Right lung (tissue), 5 donors: ENCODE results near the gene DAB2IP. TPM values are rescaled to one million over a fixed set of nuclear protein-coding genes. Genes with fewer than 3 reads are reported as not detected.

Experiments
- DNase-seq, 2 donors: peaks; one replicate each; pipeline ENCODE4 v3.0.0-alpha.2; 2013
- polyA plus RNA-seq, 5 donors: library from polyadenylated mRNA; unstranded; fragments of 120-200 nt; gene quantifications; one replicate each; pipeline versions ENCODE4 v1.2.1 to v1.2.3, GENCODE V29; 2013; ENCODE audit warnings: inconsistent platforms in 1 of 5, low replicate concordance in 1 of 5; ENCODE audit not compliant: insufficient read length in 5 of 5, insufficient read depth in 1 of 5

Gene DAB2IP
- polyA plus RNA-seq, 5 donors: 22.9 to 34.5 (median 28.3) TPM

DNA sequence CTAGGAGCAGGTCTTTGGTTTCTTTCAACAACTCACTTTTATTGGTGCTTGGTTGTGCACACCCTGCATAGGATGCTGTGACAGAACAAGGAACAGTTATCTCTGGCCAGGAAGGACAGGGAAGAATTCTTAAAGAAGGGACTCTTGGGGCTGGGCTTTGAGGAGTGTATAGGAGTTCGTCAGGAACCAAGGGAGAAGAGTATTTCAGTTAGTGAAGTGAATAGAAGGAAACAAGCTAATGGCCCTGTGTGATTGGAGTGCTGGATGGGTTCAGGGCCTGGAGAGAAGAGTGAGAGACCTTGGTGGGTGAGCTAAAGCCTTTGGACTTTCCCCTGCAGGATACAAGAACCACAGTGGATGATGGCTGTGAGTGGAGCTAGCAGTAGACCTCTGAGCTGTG is 32.2 kb downstream of the DAB2IP start:
- DNase-seq: no peak

DNA sequence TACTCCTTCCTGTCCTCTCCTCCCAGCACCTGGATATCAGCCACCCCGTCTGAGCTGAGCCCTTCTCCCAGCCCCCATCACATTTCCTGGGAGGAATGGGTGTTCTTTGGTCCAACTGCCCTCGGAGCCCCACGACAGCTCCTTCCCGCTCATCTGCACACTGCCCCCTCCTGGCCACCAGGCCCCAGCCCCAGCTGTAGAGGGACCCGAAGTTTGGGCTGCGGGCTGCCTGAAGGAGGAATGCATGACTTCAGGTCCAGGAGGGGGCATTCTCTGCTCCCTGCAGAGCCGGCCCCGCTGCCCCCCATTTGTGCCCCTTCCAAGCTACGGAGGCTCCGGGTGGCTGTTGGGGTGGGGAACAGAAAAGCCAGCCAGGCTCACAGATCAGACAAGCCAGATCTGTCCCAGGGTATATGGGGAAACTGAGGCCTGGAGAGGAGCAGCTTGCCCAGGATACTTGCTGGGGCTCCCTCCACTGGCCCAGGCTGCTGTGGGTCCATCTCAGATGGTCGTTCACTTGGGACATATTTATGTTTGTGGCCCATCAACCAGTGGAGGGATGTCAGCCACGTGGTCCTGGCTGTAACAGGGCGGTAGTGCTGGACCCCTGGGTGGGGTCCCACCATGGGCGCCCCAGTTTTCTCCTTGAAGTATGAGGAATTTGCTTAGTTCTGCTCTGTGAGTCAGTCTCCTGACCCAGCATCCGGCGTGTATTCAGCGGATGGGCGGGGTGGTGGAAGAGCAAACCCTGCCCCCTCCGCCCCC is 33.1 kb downstream of the DAB2IP start:
- no peak for DNase-seq

DNA sequence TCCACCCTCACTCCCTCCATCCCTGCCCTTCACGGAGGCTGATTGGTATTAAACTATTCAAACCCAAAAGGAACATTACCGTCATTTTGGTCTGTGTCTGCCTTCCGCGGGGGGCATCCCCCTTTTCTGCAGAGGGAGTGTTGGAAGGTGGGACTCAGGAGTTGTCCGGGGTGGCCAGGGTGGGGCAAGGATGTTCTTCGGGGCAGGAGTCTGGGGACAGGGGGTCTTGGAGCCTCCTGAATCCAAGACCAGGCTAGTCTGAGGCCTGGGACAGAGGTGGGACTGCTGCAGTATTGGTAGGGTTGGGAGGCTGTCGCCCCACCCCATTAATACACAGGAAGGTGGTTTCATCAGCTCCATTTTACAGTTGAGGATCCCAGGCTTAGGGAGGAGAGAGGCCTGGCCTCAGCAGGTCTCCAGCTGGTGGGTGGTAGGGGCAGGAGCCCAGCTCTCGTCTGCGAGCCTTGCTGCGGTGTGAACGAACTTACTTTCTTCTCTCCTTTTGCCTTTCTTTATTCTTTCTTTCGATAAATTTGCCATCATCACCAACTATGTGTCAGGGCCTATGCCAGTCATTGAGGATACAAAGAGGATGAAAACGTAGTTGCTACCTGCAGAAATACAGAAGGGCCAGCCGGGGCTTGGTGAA is 33.8 kb downstream of the DAB2IP start:
- no peak for DNase-seq

- DNase-seq: no peak
Measured at GRCh38 chr9:121685795-121686377, 34.5 kb downstream of the DAB2IP start.

DNA sequence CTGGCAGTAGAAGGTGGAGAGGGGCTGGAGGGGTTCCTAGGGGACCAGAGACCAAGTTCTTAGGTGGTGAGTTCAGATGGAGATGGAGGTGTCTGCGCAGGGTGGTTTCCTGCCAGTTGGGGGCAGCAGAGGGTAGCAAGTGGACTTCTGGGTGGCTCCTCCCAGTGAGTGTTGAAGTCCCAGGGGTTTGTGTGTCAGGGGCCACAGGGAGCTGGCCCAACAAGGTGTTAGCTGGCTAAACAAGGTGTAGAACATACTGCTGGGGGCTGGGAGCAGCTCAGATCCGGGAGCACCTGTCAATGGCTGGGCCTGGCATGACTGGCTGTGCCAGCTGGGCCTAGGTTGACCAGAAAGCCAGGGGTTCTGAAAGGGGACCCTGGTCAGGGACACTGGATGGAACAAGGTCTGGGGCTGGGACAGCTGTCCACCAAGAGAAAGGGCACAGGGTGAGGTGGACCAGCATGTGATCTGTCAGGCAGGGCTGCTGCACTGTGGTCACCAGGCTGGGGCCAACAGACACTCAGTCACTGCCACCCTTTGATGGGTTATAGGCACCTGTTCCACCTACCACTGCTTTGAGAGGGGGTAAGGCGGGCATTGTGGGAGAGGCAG is 35.6 kb downstream of the DAB2IP start:
- peak; percentile 43 to 57 for DNase-seq

DNA sequence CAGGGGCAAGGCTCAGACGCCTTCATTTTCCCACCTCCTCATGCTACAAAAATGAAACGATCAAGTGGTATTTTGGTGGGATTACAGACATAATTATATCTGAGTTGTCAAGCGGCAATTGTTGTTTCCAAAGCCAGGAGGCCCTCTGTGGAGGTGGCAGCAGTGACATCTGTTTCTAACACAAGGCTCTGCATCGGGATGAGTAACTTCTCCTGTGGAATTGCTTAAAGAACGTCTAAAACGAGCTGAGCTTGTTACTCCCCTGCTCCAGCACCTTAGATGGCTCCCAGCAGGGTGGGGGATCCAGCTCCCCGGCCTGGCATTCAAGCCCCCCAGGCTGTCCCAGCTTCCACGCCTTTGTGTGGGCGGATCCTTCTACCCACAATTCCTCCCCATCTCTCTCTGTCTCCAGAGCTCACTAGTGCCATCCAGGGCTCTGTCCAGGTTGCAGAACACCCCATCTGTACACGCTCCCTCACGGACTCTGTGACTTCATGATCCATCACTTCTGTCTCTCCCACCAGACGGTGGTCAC is 36.8 kb downstream of the DAB2IP start:
- DNase-seq: no peak

- no peak for DNase-seq
Measured at GRCh38 chr9:121688681-121689080, 37.2 kb downstream of the DAB2IP start.

GRCh38 chr9:121689461-121690157 is 38.2 kb downstream of the DAB2IP start:
- no peak for DNase-seq

DNA sequence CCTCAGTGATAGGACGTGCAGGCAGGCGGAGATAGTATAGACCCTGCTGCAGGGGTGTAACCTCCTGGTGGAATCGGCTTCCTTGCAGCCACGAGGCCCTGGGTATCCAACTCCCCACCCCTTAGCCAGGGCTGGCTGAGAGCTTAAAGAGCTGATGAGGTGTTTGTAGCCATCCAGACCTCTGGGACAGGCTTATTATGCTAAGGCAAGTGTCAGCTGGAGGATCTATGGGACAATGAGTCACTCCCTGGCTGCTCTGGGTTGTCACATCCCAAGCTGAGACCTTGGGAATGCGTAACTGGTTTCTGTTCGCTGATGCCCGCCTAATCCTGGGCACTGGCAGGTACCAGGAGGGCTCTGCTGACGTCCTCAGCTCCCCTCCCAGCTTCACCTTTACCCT is 38.9 kb downstream of the DAB2IP start:
- DNase-seq: no peak

GRCh38 chr9:121690766-121691165 is 39.3 kb downstream of the DAB2IP start:
- DNase-seq: no peak

GRCh38 chr9:121691890-121692289 is 40.5 kb downstream of the DAB2IP start:
- no peak for DNase-seq

GRCh38 chr9:121692606-121693387 is 41.4 kb downstream of the DAB2IP start:
- no peak for DNase-seq

GRCh38 chr9:121693388-121693670 is 41.9 kb downstream of the DAB2IP start:
- DNase-seq: no peak

DNA sequence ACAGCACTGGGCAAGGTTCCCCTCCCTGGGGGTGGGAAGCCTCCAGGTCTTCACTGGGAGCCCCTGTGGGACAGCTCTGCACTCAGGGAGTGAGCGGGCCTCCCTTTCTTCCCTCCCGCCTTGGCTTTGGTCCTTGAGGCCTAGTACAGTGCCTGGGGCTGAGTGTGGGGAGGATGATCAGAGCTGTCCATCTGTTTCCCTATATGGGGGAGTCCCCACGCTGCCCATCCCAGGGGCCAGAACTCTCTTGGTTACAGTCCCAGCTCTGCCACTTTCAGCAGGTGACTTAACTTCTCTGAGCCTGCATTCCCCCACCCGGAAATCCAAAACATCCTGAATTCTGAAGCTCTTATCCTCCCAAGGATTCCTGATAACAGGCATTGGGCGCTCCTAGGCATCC is 42.6 kb downstream of the DAB2IP start:
- DNase-seq: no peak

DNA sequence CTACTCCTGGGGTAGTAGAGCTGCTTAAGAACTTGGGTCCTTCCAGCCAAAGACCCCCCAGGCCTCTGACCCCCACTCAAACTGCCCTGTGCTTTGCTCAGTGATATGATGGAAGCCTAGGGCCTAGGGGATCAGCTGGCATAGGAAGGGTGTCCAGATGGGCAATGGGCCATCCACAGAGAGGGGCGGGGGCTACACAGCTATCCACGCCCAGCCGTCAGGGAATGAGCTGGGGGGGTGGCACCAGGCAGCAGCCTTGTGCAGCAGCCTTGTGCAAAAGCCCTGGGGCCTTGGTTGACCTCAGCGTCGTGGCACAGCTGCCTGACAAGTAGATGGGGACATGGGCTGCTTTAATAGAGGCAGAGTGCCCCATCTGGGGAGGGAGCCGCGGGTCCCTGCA is 43.2 kb downstream of the DAB2IP start:
- DNase-seq: no peak

- no peak for DNase-seq
Measured at GRCh38 chr9:121696930-121697329, 45.5 kb downstream of the DAB2IP start.

- DNase-seq: peak; percentile 55 to 59
Measured at GRCh38 chr9:121698627-121699570, 47.5 kb downstream of the DAB2IP start.

- peak in 1 of 2 donors; percentile 37 for DNase-seq
Measured at GRCh38 chr9:121699571-121700164, 48.2 kb downstream of the DAB2IP start.

- DNase-seq: no peak
Measured at GRCh38 chr9:121700165-121700831, 48.9 kb downstream of the DAB2IP start.
